ENCODE measurements around the gene FBLN1.
A peak's percentile ranks its signal among the peaks of the same experiment; 100 is the strongest.

FBLN1 gene

DNA sequence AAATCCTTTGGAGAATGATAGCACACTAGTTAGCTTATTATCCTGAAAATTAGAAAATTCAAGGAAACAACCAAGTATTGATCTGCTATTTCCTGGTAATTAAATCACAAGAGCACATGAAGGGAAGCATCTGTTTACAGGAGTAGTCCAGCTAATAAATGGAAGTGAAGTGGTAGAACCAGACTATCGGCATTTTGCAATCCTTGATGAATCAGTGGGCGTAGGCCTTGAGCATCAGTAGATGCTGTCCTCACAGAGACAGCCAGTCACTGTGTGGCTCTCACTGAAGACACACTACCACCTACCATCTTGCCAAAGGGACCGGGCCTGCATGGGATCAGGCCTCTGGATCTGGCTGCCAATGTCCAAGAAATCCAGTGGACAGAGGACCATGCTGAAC is 69.8 kb downstream of the FBLN1 start:
- DNase-seq: no peak

GRCh38 chr22:45574069-45574703 is 71.5 kb downstream of the FBLN1 start:
- DNase-seq: no peak

- DNase-seq: no peak
These were observed 72.5 kb downstream of the FBLN1 start for GRCh38 chr22:45575173-45575572.

DNA sequence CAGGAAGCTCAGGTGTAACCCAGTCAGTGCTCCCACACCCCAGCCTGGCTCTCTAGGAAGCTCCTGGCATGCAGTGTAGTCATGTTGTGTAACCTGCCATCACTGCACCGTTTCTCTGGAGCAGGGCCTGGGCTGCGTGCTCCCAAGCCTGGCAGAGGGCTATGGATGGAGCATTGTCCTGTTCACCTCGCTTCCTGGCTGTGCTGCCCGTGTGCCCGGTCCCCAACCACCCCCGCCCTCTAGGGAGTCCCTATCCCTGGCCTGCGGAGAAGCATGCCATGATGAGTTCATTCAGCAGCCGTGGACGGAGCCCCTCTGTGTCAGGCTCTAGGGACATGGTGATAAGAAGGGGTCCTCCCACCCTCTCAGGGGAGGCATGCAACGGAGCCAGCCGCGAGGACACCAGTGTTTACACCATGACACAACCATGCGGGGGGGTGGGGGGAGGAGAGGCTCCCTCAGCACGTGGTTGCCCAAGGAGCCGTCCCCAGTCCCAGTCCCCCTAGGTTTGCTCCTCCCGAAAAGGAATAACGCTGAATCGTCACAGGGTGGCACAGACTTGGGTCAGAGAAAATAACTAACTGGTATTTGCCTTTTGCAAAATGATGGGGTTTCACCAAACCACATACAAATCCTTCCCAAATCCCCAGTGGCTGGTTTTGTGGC is 73.1 kb downstream of the FBLN1 start:
- no peak for DNase-seq

DNA sequence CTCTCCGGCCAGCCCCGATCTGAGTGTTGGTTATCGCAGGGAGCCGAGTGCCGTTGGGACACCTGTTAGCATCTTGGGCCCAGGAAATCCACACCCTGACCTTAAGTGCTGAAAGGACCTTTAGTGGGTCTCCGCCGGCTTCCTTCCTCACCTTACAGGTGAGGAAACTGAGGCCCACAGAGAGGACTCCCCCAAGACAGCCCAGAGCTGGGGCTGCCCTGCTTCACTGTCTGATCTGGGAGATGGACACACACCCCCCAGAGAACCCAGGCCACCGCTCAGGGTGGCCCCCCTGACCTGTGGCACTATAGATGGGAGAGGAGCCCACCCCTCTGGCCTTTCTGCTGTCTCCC is 73.6 kb downstream of the FBLN1 start:
- no peak for DNase-seq

GRCh38 chr22:45576730-45577464 is 74.2 kb downstream of the FBLN1 start:
- DNase-seq: no peak

DNA sequence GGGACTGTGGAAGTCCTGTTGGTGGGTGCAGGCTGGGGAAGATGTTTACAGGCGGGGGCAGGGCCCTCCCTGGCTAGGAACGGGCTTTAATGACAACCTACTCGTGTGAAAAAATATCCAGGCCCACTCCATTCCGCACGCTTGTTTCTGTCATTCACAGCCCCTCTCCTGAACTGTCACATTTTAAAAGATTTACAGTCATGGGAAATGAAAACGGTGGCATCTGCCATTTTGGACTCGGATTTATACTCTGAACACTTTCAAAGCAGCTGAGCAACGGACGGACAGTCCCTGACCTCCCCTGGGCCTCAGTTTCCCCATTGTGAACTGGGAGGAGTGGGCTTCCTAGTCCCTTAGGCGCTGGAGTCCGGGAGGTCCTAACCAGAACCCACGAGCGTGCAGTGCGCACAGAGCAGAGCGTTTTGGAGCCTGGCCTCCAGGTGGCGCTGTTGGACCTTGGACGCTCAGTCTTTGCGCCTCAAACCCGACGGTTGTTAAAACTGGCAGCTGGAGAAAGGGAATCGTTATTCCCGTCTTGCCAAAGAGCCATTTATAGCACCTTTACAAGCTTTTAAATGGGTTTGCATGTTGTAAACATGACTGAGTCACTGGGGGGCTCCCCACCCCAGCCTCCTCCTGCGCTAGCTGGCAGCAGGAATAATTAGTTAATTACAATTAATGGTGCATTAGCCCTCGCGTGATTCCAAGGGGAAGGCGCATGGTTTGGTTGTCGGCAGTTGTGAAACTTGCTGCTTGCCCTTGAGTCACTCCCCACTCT is 75.3 kb downstream of the FBLN1 start:
- peak; percentile 74 for DNase-seq

- DNase-seq: no peak
These were observed 76.0 kb downstream of the FBLN1 start for GRCh38 chr22:45578524-45579147.

DNA sequence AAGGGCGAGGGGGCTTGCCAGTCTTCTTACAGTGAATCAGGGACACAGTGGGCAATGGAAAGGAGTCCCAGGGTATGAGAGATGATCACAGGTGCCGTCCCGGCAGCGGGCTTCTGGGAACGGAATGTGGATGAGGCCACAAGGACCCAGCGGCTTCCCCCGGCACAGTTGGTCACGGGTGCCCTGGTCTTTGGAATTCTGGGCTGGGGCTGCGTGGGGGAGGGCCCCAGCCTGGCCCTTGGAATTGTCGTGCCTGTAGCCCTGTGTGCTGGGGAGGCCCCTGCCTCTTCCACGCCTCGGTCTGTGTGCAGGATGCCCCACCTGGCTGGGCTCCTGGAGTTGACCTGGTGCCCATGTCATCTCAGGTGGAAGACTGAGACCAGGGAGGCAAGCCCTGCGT is 76.6 kb downstream of the FBLN1 start:
- DNase-seq: no peak

DNA sequence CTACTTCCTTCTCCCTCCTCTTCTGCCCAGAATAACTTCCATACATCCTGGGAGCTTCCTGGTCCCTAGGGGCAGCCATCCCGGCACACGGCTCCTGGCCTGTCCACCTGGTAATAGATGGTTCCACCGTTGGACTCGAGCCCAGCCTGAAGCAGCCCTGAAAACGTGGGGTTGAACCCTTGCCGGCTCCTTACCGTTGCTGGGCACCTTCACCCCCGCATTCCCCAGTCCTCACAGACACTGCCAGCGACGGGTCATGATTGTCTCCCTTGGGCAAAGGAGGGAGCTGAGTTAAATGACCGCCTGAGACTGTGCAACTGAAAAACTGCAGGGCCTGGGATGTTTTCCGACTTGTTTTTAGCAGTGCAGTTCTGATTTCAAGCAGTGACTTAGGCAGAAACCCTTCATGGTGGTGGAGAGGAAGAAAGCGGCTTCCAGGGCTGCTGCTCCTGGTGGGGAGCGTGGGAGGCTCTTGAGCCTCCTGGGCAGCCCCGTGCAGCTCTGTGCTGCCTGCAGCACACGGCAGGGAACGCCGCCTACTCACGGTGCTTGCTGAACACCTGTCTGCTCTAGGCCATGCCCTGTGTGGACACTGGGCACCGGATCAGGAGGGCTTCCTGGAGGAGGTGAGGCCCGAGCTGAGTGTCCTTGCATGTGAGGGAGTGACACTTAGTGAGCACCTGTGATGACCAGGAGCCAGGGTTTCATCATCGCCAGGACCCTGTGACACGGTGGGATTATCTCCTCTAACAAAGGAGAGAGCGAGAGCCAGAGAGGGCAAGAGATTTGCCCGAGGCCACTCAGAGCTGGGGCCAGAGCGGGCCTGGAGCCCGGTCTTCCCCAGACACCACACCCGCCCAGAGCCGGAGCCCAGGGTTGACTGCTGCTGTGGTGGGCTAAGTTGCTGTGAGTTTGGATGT is 77.4 kb downstream of the FBLN1 start:
- no peak for DNase-seq

DNA sequence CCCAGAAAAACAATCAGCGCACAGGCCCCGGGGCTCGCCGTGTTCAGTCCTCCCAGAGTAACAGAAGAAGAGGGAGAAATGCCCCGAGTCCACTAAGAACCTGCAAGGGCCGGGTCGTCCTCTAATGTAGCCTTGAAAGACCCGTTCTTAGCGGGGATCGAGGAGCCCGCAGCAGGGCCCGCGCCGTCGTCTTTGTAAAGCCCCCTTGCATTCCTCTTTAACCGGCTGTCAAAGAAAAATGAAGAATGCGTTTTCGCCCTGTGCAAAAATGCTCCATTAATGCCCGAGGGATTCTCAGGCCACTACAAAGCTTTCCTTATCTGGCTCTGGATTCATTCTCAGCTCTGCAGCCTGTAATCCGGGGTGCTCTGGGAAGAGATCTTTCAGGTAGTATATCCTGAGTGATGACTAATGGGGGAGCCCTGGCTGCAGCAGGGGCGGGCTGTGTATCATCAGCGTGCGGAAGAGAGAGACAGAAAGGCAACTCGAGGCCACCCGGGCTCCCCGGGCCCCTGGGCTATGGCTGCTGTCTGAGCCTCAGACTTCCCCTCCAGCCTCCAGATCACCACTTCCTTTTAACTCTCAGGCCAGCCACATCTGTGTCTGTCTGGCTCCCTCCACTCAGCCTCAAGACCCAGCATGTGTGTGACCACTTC is 78.2 kb downstream of the FBLN1 start:
- no peak for DNase-seq

DNA sequence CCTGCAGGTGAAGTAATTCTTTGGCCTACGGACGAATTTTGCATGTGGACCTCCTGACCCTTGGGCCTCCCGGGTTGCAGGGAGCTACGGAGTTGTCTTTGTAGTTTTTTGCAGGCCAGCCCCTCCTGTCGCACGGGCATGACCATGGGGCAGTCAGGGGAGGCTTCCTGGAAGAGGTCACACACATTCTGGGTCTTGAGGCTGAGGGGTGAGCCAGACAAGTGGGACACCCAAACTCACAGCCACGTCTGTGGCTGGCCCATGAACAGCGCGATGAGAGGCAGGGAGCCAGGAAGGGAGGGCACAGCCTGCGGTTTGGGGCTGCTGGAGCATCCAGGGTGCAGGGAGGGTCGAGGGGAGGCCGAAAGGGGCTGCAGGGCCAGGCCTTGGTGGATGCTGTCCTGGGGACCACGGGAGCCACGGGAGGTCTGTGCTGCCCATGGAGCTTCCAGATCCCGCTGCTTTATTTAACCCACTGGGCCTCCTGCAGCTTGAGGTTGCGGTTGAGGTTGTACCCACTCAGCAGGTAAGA is 78.9 kb downstream of the FBLN1 start:
- no peak for DNase-seq

GRCh38 chr22:45582236-45582954 is 79.7 kb downstream of the FBLN1 start:
- no peak for DNase-seq

DNA sequence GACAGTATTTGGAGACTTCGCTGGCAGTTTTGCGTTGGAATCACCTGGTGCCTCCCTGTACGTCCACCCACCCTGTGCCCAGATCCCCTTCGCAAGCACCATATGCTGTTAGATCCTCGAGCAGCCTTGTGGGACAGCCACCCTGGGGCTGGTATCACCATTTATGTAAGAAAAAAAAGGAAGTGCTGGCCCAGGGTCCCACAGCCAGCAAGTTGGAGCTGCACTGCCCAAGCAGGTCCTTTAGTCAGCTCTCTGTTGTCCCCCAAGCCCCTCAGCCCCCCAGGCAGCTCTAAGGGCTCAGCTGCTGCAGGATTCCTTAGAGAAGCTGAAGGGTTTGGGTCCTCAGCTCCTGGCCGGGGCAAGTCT is 80.3 kb downstream of the FBLN1 start:
- no peak for DNase-seq

DNA sequence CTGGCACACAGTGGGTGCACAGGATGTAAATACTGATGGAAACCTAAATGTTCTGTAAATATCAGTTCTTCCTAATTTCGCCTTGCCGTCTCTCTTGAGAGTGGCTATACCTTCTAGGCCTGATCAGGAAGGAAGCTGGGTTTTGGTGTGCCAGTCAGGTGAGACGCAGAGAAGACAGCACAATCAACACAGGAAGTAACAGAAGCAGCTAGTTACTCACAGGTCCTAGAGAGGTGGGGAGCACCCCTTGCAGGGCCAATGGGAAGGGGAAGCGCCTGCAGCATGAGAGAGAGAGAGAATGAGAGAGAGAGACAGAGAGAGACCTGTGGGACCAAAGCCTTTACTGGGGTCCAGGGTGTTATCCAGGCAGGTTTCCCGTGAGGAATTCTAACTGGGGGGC is 80.8 kb downstream of the FBLN1 start:
- no peak for DNase-seq

GRCh38 chr22:45584121-45584570 is 81.5 kb downstream of the FBLN1 start:
- DNase-seq: peak; percentile 24

GRCh38 chr22:45584621-45585436 is 82.1 kb downstream of the FBLN1 start:
- no peak for DNase-seq

GRCh38 chr22:45585437-45585755 is 82.7 kb downstream of the FBLN1 start:
- no peak for DNase-seq

GRCh38 chr22:45585946-45586540 is 83.4 kb downstream of the FBLN1 start:
- no peak for DNase-seq
